Osteoblast (primary cell): ENCODE data around the gene CBFA2T3. TPM values are rescaled to one million over a fixed set of nuclear protein-coding genes. Genes with fewer than 3 reads are reported as not detected.

Experiments
- DNase-seq: peaks from one replicate; pipeline ENCODE4 v3.0.0; 2011; ENCODE audit warnings: low spot score, mixed read lengths; ENCODE audit not compliant: insufficient read length; ENCODE audit errors: missing footprints
- H2AFZ ChIP-seq: 2 replicates; pipeline ENCODE4 v1.6.0; 2011; ENCODE audit warnings: mild to moderate bottlenecking, low read length
- H3K27ac ChIP-seq: 2 replicates; pipeline ENCODE4 v1.5.1; 2011; ENCODE audit warnings: mild to moderate bottlenecking, low read depth, low read length, moderate library complexity
- H3K27me3 ChIP-seq: 2 replicates; pipeline ENCODE4 v1.6.0; 2012; ENCODE audit warnings: mild to moderate bottlenecking, control low read depth, inconsistent platforms, low read length, moderate library complexity; ENCODE audit not compliant: insufficient read depth
- H3K36me3 ChIP-seq: 2 replicates; pipeline ENCODE4 v1.5.1; 2011; ENCODE audit warnings: mild to moderate bottlenecking, low read length, control low read depth, moderate library complexity; ENCODE audit not compliant: insufficient read depth
- H3K4me1 ChIP-seq: 2 replicates; pipeline ENCODE4 v1.5.1; 2011; ENCODE audit warnings: mild to moderate bottlenecking, low read length, control low read depth, moderate library complexity; ENCODE audit not compliant: insufficient read depth
- H3K4me2 ChIP-seq: 2 replicates; pipeline ENCODE4 v1.6.0; 2011; ENCODE audit warnings: mild to moderate bottlenecking, low read length; ENCODE audit not compliant: insufficient read depth
- H3K4me3 ChIP-seq: fragments of 200-600 bp; sonication (generic); 3 replicates; pipeline ENCODE4 v1.5.1; 2012; ENCODE audit warnings: mild to moderate bottlenecking, low read length, inconsistent platforms; ENCODE audit not compliant: insufficient read depth
- H3K79me2 ChIP-seq: 2 replicates; pipeline ENCODE4 v1.6.0; 2012; ENCODE audit warnings: mild to moderate bottlenecking, low read length, control low read depth, inconsistent platforms; ENCODE audit not compliant: insufficient read depth
- H3K9me3 ChIP-seq: 2 replicates; pipeline ENCODE4 v1.5.1; 2011; ENCODE audit warnings: low read depth, low read length, control low read depth
- H4K20me1 ChIP-seq: 2 replicates; pipeline ENCODE4 v1.6.0; 2012; ENCODE audit warnings: mild to moderate bottlenecking, low read length, control low read depth; ENCODE audit not compliant: insufficient read depth
- CTCF ChIP-seq: IDR thresholded peaks from 2 replicates; pipeline ENCODE4 v1.5.1; 2011; ENCODE audit warnings: mild to moderate bottlenecking, low read depth, low read length, moderate library complexity; ENCODE audit errors: extremely low read depth
- total RNA-seq: library from RNA; depleted of rRNA; stranded (reverse); fragments of >200 nt; gene quantifications from 2 replicates; pipeline ENCODE4 v1.2.3, GENCODE V29; 2012

Gene CBFA2T3
- total RNA-seq, 1 donor, result not detected

GRCh38 chr16:89014403-89015230 is 37.6 kb upstream of the CBFA2T3 start:
- Histone ChIP-seq H3K4me1 (no peaks in the 10 kb centered on the region), H3K36me3 (no peaks in the 10 kb centered on the region), H3K9me3 (no peaks in the 10 kb centered on the region), H3K79me2 (no peaks in the 10 kb centered on the region), H3K27me3 (no peaks in the 10 kb centered on the region), H3K4me3 (no peak overlapping the region), H3K4me2 (no peak overlapping the region), H3K27ac (no peak overlapping the region), H4K20me1 (no peaks in the 10 kb centered on the region), H2AFZ (no peak overlapping the region)
- peak; percentile 49 for DNase-seq
- no peak for TF ChIP-seq CTCF

GRCh38 chr16:89013692-89014402 is 36.8 kb upstream of the CBFA2T3 start:
- DNase-seq, result peak; percentile 65
- no peaks in the 10 kb centered on the region for H3K4me1 ChIP-seq
- no peak overlapping the region for H3K4me2 ChIP-seq
- no peaks in the 10 kb centered on the region for H3K27me3 ChIP-seq
- H3K27ac ChIP-seq, result no peak overlapping the region
- H3K9me3 ChIP-seq, result no peaks in the 10 kb centered on the region
- H4K20me1 ChIP-seq, result no peaks in the 10 kb centered on the region
- no peak overlapping the region for H2AFZ ChIP-seq
- H3K4me3 ChIP-seq, result no peak overlapping the region
- H3K79me2 ChIP-seq, result no peaks in the 10 kb centered on the region
- no peaks in the 10 kb centered on the region for H3K36me3 ChIP-seq
- TF ChIP-seq CTCF, result no peak

GRCh38 chr16:89013111-89013510 is 36.1 kb upstream of the CBFA2T3 start:
- H3K36me3 ChIP-seq, result no peaks in the 10 kb centered on the region
- H3K27me3 ChIP-seq, result no peaks in the 10 kb centered on the region
- H3K4me3 ChIP-seq, result no peak overlapping the region
- no peaks in the 10 kb centered on the region for H4K20me1 ChIP-seq
- no peak for TF ChIP-seq CTCF
- no peak overlapping the region for H3K4me2 ChIP-seq
- H3K4me1 ChIP-seq, result no peaks in the 10 kb centered on the region
- no peak overlapping the region for H3K27ac ChIP-seq
- no peaks in the 10 kb centered on the region for H3K9me3 ChIP-seq
- H3K79me2 ChIP-seq, result no peaks in the 10 kb centered on the region
- peak; percentile 57 for DNase-seq
- no peak overlapping the region for H2AFZ ChIP-seq

- TF ChIP-seq CTCF, result no peak
Observed at GRCh38 chr16:89012622-89012995, 35.6 kb upstream of the CBFA2T3 start.

More at GRCh38 chr16:89012622-89012995, 35.6 kb upstream of the CBFA2T3 start:
- H2AFZ ChIP-seq, result no peak overlapping the region
- H3K27me3 ChIP-seq, result no peaks in the 10 kb centered on the region
- no peak overlapping the region for H3K27ac ChIP-seq
- H4K20me1 ChIP-seq, result no peaks in the 10 kb centered on the region
- H3K79me2 ChIP-seq, result no peaks in the 10 kb centered on the region
- DNase-seq, result peak; percentile 59
- H3K4me2 ChIP-seq, result no peak overlapping the region
- no peak overlapping the region for H3K4me3 ChIP-seq
- H3K9me3 ChIP-seq, result no peaks in the 10 kb centered on the region
- H3K36me3 ChIP-seq, result no peaks in the 10 kb centered on the region
- no peaks in the 10 kb centered on the region for H3K4me1 ChIP-seq
